OCI-LY1 (cell line): Measurements from ENCODE around the gene PSMA5.

Source experiments
- H2AFZ ChIP-seq: fragments of 200-600 bp; sonication (generic), shearing (Covaris generic); 2 replicates; pipeline ENCODE4 v1.6.0; 2014; ENCODE audit warnings: antibody characterized with exemption, mild to moderate bottlenecking, low read length
- H3F3A ChIP-seq: fragments of 200-600 bp; sonication (generic), shearing (Covaris generic); 2 replicates; pipeline ENCODE4 v1.6.0; 2014; ENCODE audit warnings: mild to moderate bottlenecking, antibody characterized with exemption, low read length, moderate library complexity; ENCODE audit not compliant: insufficient read depth
- H3K27ac ChIP-seq: fragments of 200-600 bp; sonication (generic); 2 replicates; pipeline ENCODE4 v1.5.1; 2014; ENCODE audit warnings: low read length, mixed run types, mild to moderate bottlenecking, low read depth; ENCODE audit not compliant: poor library complexity, severe bottlenecking
- H3K27me3 ChIP-seq: fragments of 200-600 bp; sonication (generic); 2 replicates; pipeline ENCODE4 v1.6.0; 2014; ENCODE audit warnings: antibody characterized with exemption, mild to moderate bottlenecking, low read length, moderate library complexity; ENCODE audit not compliant: insufficient read depth
- H3K36me3 ChIP-seq: fragments of 200-600 bp; sonication (generic); 2 replicates; pipeline ENCODE4 v1.6.1; 2014; ENCODE audit warnings: mild to moderate bottlenecking, antibody characterized with exemption, low read length, moderate library complexity, mixed read lengths; ENCODE audit not compliant: insufficient read depth
- H3K4me1 ChIP-seq: fragments of 200-600 bp; sonication (generic); 2 replicates; pipeline ENCODE4 v1.5.1; 2014; ENCODE audit warnings: mild to moderate bottlenecking, low read length, moderate library complexity; ENCODE audit not compliant: insufficient read depth, severe bottlenecking
- H3K4me2 ChIP-seq: fragments of 200-600 bp; sonication (generic), shearing (Covaris generic); 2 replicates; pipeline ENCODE4 v1.6.1; 2014; ENCODE audit warnings: low read length
- H3K4me3 ChIP-seq: fragments of 200-600 bp; sonication (generic); 2 replicates; pipeline ENCODE4 v1.5.1; 2014; ENCODE audit warnings: low read length, low read depth, mild to moderate bottlenecking, mixed read lengths; ENCODE audit not compliant: poor library complexity, severe bottlenecking
- H3K79me2 ChIP-seq: fragments of 200-600 bp; shearing (Covaris generic); 2 replicates; pipeline ENCODE4 v1.6.1; 2016; ENCODE audit warnings: mixed run types, low read length, mixed read lengths; ENCODE audit not compliant: insufficient read depth
- H3K9ac ChIP-seq: fragments of 200-600 bp; sonication (generic), shearing (Covaris generic); 2 replicates; pipeline ENCODE4 v1.6.1; 2014; ENCODE audit warnings: mild to moderate bottlenecking, low read length, mixed read lengths
- H3K9me2 ChIP-seq: fragments of 200-600 bp; sonication (generic), shearing (Covaris generic); 2 replicates; pipeline ENCODE4 v1.6.1; 2014; ENCODE audit warnings: low read depth, mild to moderate bottlenecking, low read length, mixed read lengths
- H3K9me3 ChIP-seq: fragments of 200-600 bp; shearing (Covaris generic); 2 replicates; pipeline ENCODE4 v1.6.1; 2014; ENCODE audit warnings: low read length, mixed read lengths
- H4K20me1 ChIP-seq: fragments of 200-600 bp; sonication (generic), shearing (Covaris generic); 2 replicates; pipeline ENCODE4 v1.6.0; 2016; ENCODE audit warnings: mild to moderate bottlenecking, low read length; ENCODE audit not compliant: insufficient read depth
- EZH2 ChIP-seq: fragments of 200-600 bp; sonication (generic), shearing (Covaris generic); IDR thresholded peaks from 2 replicates; pipeline ENCODE4 v1.8.0; 2017; ENCODE audit warnings: borderline replicate concordance, mixed run types, mild to moderate bottlenecking, antibody characterized with exemption, low read length, moderate library complexity, mixed read lengths
- TF ChIP-seq, protein P1 (sequence below): fragments of 200-600 bp; sonication (generic), shearing (Covaris generic); IDR thresholded peaks from 2 replicates; pipeline ENCODE4 v1.5.1; 2017; ENCODE audit warnings: mild to moderate bottlenecking, antibody characterized with exemption, low read length, moderate library complexity, mixed read lengths

The PSMA5 gene

GRCh38 chr1:109467301-109467777, 41.1 kb upstream of the PSMA5 start:
- H3K79me2 ChIP-seq: no peaks in the 10 kb centered on the region
- no peaks in the 10 kb centered on the region for H3K9me3 ChIP-seq
- H3K9ac ChIP-seq: no peak overlapping the region
- no peak overlapping the region for H3K4me3 ChIP-seq
- H3K4me2 ChIP-seq: no peak overlapping the region
- no peak overlapping the region for H2AFZ ChIP-seq
- no peak overlapping the region for H3K27ac ChIP-seq
- H3K27me3 ChIP-seq: no peaks in the 10 kb centered on the region
- no peaks in the 10 kb centered on the region for H3F3A ChIP-seq
- H3K4me1 ChIP-seq: no peaks in the 10 kb centered on the region
- no peaks in the 10 kb centered on the region for H4K20me1 ChIP-seq
- H3K9me2 ChIP-seq: no peaks in the 10 kb centered on the region
- TF ChIP-seq, protein P1, sequence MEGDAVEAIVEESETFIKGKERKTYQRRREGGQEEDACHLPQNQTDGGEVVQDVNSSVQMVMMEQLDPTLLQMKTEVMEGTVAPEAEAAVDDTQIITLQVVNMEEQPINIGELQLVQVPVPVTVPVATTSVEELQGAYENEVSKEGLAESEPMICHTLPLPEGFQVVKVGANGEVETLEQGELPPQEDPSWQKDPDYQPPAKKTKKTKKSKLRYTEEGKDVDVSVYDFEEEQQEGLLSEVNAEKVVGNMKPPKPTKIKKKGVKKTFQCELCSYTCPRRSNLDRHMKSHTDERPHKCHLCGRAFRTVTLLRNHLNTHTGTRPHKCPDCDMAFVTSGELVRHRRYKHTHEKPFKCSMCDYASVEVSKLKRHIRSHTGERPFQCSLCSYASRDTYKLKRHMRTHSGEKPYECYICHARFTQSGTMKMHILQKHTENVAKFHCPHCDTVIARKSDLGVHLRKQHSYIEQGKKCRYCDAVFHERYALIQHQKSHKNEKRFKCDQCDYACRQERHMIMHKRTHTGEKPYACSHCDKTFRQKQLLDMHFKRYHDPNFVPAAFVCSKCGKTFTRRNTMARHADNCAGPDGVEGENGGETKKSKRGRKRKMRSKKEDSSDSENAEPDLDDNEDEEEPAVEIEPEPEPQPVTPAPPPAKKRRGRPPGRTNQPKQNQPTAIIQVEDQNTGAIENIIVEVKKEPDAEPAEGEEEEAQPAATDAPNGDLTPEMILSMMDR: no peak
- TF ChIP-seq EZH2: no peak
- H3K36me3 ChIP-seq: no peaks in the 10 kb centered on the region

DNA sequence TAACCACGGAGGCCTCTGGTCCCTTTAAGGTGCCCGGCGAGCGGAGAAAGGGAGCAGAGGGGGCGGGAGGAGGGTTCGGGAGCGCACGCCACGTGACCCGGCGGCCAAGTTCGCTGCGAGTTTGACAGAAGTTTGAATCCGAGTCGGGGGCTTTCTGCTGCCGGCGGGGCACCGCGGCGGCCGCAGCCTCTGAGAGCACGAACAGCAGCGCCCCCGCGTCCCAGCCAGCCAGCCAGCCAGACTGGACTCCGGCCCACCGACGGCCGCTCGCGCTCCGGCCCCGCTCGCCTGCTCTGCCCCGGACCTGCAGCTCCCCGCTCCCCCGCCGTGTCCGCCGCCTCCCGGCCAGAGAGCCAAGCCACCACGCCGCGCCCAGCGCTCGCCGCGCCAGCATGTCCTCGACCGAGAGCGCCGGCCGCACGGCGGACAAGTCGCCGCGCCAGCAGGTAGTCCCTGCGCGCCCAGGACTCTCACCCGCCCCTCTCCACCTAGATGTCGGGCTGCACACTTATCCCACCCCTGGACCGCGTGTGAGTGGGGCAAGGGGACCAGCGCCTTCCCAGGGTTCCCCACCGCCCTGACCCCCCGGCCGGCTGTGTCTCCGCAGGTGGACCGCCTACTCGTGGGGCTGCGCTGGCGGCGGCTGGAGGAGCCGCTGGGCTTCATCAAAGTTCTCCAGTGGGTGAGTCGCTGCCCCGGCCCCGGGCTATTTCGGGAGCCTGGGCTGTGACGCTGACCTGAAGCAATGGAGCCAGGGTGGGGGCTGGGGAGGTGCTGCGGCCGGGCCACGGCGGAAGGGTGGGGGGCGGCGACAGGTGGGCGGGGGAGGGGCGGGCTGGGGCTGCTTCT, 40.4 kb upstream of the PSMA5 start, which contains the start of gene SYPL2:
Gene SYPL2 (plus strand): TSS at position 95 of the 849 bp plus-strand sequence. CDS start 298 bp downstream, at position 393.
- Histone ChIP-seq H3K4me3 (no peak within 1 kb of the TSS), H3K4me1 (no peaks in the 10 kb centered on the region), H3K9me2 (no peaks in the 10 kb centered on the region), H3K27ac (no peak within 1 kb of the TSS), H3K36me3 (no peaks in the 10 kb centered on the region), H4K20me1 (no peaks in the 10 kb centered on the region), H3F3A (no peaks in the 10 kb centered on the region), H3K27me3 (no peaks in the 10 kb centered on the region), H3K9ac (no peak within 1 kb of the TSS), H3K4me2 (no peak within 1 kb of the TSS), H3K79me2 (no peaks in the 10 kb centered on the region), H3K9me3 (no peaks in the 10 kb centered on the region), H2AFZ (no peak within 1 kb of the TSS)
- TF ChIP-seq EZH2: no peak
- TF ChIP-seq, protein P1: no peak

DNA sequence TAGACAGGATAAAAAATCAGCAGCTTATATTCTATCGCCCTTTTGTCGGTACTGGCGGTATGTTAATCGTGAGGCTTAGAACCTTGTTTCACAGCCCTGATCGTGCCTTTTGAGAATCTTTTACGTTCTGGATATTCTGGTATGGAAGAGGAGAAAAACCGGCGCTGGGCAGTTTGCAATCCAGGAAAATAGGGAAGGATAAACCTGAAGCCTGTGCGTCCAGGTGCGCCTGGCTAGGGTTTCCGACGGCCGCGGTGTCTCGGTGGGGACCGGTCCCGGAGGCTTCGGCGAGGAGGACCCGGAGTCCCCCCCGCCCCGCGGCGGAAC, 39.8 kb upstream of the PSMA5 start:
- Histone ChIP-seq H3K4me2 (no peak overlapping the region), H3K9me3 (no peaks in the 10 kb centered on the region), H3K4me1 (no peaks in the 10 kb centered on the region), H3K9me2 (no peaks in the 10 kb centered on the region), H3F3A (no peaks in the 10 kb centered on the region), H3K9ac (no peak overlapping the region), H3K4me3 (no peak overlapping the region), H3K36me3 (no peaks in the 10 kb centered on the region), H4K20me1 (no peaks in the 10 kb centered on the region), H3K27me3 (no peaks in the 10 kb centered on the region), H3K27ac (no peak overlapping the region), H3K79me2 (no peaks in the 10 kb centered on the region), H2AFZ (no peak overlapping the region)
- TF ChIP-seq, protein P1: no peak
- no peak for TF ChIP-seq EZH2
